A673 (cell line): ENCODE measurements around the gene FAM217A. TPM values are rescaled to one million over a fixed set of nuclear protein-coding genes. Genes with fewer than 3 reads are reported as not detected.
A peak's percentile ranks its signal among the peaks of the same experiment; 100 is the strongest.

Experiments used
- BruUV-seq: library from RNA; stranded (reverse); fragments of 400-500 nt; replicated peaks from 2 replicates; lab custom pipeline; 2021; lab: Mats Ljungman, UMichigan
- CTCF ChIA-PET: fragments of 300-600 bp; sonication (Branson Sonifier 250); formaldehyde crosslinking; loops from one replicate; lab custom pipeline; 2022; ENCODE audit warnings: antibody characterized with exemption; lab: Charles Lee
- POLR2A ChIA-PET: fragments of 300-600 bp; sonication (Branson Sonifier 250); formaldehyde crosslinking; loops from one replicate; lab custom pipeline; 2022; ENCODE audit warnings: antibody characterized with exemption; ENCODE audit not compliant: low non-redundant PET; lab: Charles Lee
- DNase-seq: peaks from one replicate; pipeline ENCODE4 v3.0.0-alpha.2; 2015; ENCODE audit warnings: low spot score
- H3K27ac ChIP-seq: fragments of 200-600 bp; sonication (generic); 2 replicates; pipeline ENCODE4 v1.5.1; 2016; ENCODE audit warnings: mixed run types, low read depth, mild to moderate bottlenecking, mixed read lengths, antibody characterized with exemption, low read length; ENCODE audit not compliant: poor library complexity, severe bottlenecking
- H3K27me3 ChIP-seq: fragments of 200-600 bp; sonication (generic); replicated peaks from 2 replicates; pipeline ENCODE4 v1.6.1; 2017; ENCODE audit warnings: mixed run types, low read depth, mild to moderate bottlenecking, mixed read lengths, antibody characterized with exemption, low read length; ENCODE audit not compliant: insufficient read depth, poor library complexity
- H3K36me3 ChIP-seq: fragments of 200-600 bp; sonication (generic); 2 replicates; pipeline ENCODE4 v1.6.1; 2016; ENCODE audit warnings: mixed run types, mild to moderate bottlenecking, mixed read lengths, antibody characterized with exemption, low read length; ENCODE audit not compliant: insufficient read depth, poor library complexity, severe bottlenecking
- H3K4me1 ChIP-seq: fragments of 200-600 bp; sonication (generic); 2 replicates; pipeline ENCODE4 v1.6.1; 2017; ENCODE audit warnings: mixed run types, mild to moderate bottlenecking, mixed read lengths, antibody characterized with exemption, low read length; ENCODE audit not compliant: insufficient read depth, poor library complexity, severe bottlenecking
- H3K4me3 ChIP-seq: fragments of 200-600 bp; sonication (generic); 2 replicates; pipeline ENCODE4 v1.5.1; 2016; ENCODE audit warnings: low read depth, mixed run types, mild to moderate bottlenecking, mixed read lengths, low read length; ENCODE audit not compliant: poor library complexity, severe bottlenecking
- H3K9me3 ChIP-seq: fragments of 200-600 bp; sonication (generic); 2 replicates; pipeline ENCODE4 v1.6.1; 2016; ENCODE audit warnings: mixed run types, low read depth, mild to moderate bottlenecking, mixed read lengths, antibody characterized with exemption, low read length; ENCODE audit not compliant: poor library complexity, severe bottlenecking
- EZH2 ChIP-seq: fragments of 200-600 bp; sonication (generic); IDR thresholded peaks from 2 replicates; pipeline ENCODE4 v1.6.1; 2017; ENCODE audit warnings: borderline replicate concordance, low read depth, mild to moderate bottlenecking, mixed read lengths, antibody characterized with exemption, low read length; ENCODE audit not compliant: poor library complexity, severe bottlenecking
- intact Hi-C: fragments of 100-400 bp; cut with micrococcal nuclease; formaldehyde crosslinking; loops from one replicate; pipeline ENCODE4 v1.10.0; 2022; ENCODE audit not compliant: unreplicated experiment
- total RNA-seq: library from RNA; stranded (reverse); gene quantifications from 2 replicates; pipeline ENCODE4 v1.2.3, GENCODE V29; 2021
- TF ChIP-seq, protein P1 (sequence below): fragments of 300-800, 200-600 bp; sonication (generic); conservative IDR thresholded peaks from 2 replicates; pipeline ENCODE4 v1.5.1; 2017; ENCODE audit warnings: low read depth, mild to moderate bottlenecking, antibody characterized with exemption, low read length, moderate library complexity, mixed read lengths

The FAM217A gene
- total RNA-seq, 1 experiment from 2014 or later, result not detected

DNA sequence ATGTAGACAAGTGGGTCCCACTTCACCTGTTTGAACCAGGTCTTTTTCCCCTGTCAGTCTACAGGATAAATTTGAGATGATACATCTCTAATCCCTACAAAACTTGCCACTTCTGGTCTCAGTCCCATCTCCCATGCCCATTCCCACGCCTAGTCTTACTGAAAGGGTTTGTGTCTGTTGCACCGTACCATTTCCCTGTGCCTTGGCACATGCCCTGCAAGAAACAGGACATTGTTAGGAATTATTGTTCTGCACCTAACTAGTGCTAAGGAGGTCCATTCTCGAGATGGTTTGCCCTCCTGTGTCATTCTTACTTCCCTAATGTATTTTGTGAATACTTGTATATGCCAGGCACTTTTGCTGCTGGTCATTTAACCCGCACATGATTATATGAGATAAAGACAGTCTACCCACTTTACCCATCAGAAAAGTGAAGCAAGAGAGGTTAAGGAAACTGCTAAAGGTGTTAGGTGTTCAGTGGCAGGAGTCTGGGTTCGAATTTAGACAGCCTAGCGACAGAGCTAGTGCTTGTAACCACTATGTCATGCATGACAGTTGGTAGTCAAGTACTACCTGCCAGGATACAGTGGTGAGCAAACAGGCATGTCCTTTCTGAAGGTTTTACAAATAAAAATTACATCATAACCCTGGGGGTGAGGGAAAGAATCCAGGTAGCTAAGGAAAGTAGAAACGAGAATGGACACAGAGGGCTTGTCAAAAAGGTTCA is 12.7 kb downstream of the FAM217A start:
- no peak overlapping the region for H3K27ac ChIP-seq
- no peaks in the 10 kb centered on the region for H3K27me3 ChIP-seq
- TF ChIP-seq, protein P1, sequence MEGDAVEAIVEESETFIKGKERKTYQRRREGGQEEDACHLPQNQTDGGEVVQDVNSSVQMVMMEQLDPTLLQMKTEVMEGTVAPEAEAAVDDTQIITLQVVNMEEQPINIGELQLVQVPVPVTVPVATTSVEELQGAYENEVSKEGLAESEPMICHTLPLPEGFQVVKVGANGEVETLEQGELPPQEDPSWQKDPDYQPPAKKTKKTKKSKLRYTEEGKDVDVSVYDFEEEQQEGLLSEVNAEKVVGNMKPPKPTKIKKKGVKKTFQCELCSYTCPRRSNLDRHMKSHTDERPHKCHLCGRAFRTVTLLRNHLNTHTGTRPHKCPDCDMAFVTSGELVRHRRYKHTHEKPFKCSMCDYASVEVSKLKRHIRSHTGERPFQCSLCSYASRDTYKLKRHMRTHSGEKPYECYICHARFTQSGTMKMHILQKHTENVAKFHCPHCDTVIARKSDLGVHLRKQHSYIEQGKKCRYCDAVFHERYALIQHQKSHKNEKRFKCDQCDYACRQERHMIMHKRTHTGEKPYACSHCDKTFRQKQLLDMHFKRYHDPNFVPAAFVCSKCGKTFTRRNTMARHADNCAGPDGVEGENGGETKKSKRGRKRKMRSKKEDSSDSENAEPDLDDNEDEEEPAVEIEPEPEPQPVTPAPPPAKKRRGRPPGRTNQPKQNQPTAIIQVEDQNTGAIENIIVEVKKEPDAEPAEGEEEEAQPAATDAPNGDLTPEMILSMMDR, result no peak
- no peak for TF ChIP-seq EZH2
- no peaks in the 10 kb centered on the region for H3K9me3 ChIP-seq
- POLR2A ChIA-PET, result no interaction called here
- no peaks in the 10 kb centered on the region for H3K4me1 ChIP-seq
- no TSS peak for BruUV-seq
- no peak for DNase-seq
- H3K36me3 ChIP-seq, result peaks cover 42% of the 10 kb centered on the region
- H3K4me3 ChIP-seq, result no peak overlapping the region
- intact Hi-C loops, result no loop called here
- CTCF ChIA-PET, result no interaction called here

DNA sequence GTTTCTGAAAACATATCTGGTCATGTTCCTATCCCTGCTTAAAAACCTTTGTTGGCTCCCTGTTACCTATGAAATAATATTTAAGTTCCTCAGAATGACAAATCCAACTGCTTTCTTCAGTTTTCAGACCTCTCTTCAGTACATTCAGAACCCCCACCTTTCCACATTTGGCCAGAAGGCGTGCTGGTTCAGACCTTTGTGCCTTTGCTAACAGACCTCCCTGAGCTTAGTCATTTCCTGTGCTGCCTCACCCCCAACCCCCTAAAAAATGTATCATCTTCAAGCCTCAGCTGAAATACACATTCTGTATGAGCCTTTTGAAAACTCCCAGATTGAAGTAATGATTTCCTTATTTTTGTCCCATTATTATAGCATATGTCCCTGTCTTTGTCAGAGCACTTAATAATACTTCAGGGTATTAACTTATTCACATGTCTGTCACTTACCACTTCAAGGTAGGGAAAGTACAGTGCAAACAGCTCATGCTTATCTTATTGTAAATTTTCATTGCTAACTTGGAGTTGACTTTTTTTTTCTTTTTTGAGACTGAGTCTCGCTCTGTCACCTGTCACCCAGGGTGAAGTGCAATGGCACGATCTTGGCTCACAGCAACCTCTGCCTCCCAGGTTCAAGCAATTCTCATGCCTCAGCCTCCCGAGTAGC is 19.7 kb downstream of the FAM217A start:
- no peaks in the 10 kb centered on the region for H3K9me3 ChIP-seq
- no TSS peak for BruUV-seq
- H3K4me1 ChIP-seq, result peaks cover 6% of the 10 kb centered on the region
- no peak overlapping the region for H3K4me3 ChIP-seq
- no peak for TF ChIP-seq EZH2
- TF ChIP-seq, protein P1, result no peak
- intact Hi-C loops, result loop anchor here (5.0 kb wide), 1 partner anchor 153 kb away; no protein-coding TSS in a partner anchor
- ChIA-PET CTCF (interaction anchor here (0.7 kb wide), 1 partner anchor 38 kb away, joined by 4 read pairs; a partner anchor contains a TSS), POLR2A (no interaction called here)
- peak; percentile 69 for DNase-seq
- H3K27me3 ChIP-seq, result no peaks in the 10 kb centered on the region
- no peak overlapping the region for H3K27ac ChIP-seq
- peaks cover 97% of the 10 kb centered on the region for H3K36me3 ChIP-seq

DNA sequence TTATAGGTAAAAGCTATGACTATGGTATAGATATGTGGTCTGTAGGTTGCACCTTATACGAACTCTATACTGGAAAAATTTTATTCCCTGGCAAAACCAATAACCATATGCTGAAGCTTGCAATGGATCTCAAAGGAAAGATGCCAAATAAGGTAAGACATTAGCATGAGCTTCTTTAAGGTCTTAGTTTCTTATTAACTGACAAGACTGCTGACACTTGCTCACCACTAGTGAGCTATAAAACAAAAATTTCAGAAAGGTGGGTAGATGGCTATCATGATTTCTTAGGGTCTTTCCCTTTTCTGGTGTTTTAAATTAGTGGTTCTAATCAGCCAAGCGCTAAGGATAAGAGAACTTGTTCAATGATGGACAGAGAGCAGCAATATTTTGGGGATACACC is 21.9 kb downstream of the FAM217A start:
- no peak overlapping the region for H3K27ac ChIP-seq
- CTCF ChIA-PET, result no interaction called here

More for the DNA sequence above, 21.9 kb downstream of the FAM217A start:
- no peak for DNase-seq
- H3K4me1 ChIP-seq, result peaks cover 6% of the 10 kb centered on the region
- H3K36me3 ChIP-seq, result peaks cover 98% of the 10 kb centered on the region
- POLR2A ChIA-PET, result no interaction called here
- BruUV-seq, result no TSS peak
- H3K27me3 ChIP-seq, result no peaks in the 10 kb centered on the region
- intact Hi-C loops, result loop anchor here (5.0 kb wide), 1 partner anchor 155 kb away; no protein-coding TSS in a partner anchor
- TF ChIP-seq, protein P1, result no peak
- TF ChIP-seq EZH2, result no peak
- H3K9me3 ChIP-seq, result no peaks in the 10 kb centered on the region
- no peak overlapping the region for H3K4me3 ChIP-seq
